Loucy (cell line): ENCODE data around the gene CCL17.

Experiments
- CTCF ChIP-seq: fragments of 200-600 bp; sonication (generic); conservative IDR thresholded peaks from 2 replicates; pipeline ENCODE4 v1.5.1; 2014; ENCODE audit warnings: mild to moderate bottlenecking, antibody characterized with exemption, low read length
- EZH2phosphoT487 ChIP-seq: fragments of 200-600 bp; IDR thresholded peaks from 2 replicates; pipeline ENCODE4 v1.6.1; 2018; ENCODE audit warnings: antibody characterized with exemption, mild to moderate bottlenecking, moderate library complexity, borderline replicate concordance

DNA sequence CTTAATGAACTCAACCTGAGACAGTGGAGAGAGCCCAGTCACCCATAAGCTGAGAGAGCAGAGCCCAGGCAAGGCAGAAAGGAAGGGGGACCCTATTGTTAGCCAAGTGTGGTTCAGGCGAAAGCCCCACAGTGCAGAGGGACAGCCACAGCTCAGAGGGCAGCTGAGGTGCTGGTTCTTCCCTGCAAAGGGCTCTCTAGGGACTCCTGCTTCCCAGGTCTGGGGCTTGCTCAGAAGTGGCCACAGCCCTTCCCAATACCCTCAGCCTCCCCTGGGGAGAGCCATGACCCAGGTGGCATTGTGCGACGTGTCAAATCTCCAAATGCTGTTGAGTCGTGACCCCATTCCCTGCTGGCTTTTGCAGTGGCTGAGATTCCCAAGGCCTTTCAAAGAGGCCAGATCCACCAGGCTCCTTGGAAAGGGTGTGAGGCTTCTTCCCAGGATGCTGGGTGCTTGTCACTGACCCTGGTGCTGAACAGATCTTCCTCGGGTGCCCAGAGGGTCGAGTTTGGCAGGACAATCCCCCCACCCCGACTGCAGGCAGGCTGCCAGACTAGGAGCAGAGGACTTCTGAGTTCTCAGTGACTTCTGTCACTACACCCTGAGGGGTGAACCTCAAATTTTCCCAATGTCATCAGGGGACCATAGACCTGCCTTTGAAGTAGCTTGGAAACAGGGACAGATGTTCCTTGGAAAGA lies 2.5 kb upstream of the CCL17 start:
- no peak for TF ChIP-seq CTCF
- TF ChIP-seq EZH2phosphoT487: no peak
